GM18507 (cell line): Measurements from ENCODE around the gene DCAF12.

Experiments
- DNase-seq: peaks from one replicate; pipeline ENCODE4 v3.0.0; 2011; ENCODE audit warnings: low read depth; ENCODE audit not compliant: insufficient read length; ENCODE audit errors: extremely low spot score
- FAIRE-seq: peaks from 2 replicates; lab custom pipeline; 2011; peaks lifted over from hg19 to GRCh38; lab: Jason Lieb, UNC

The DCAF12 gene

GRCh38 chr9:34127035-34127948 lies 794 bp upstream of the DCAF12 start:
- DNase-seq = no peak
- peak; percentile 41 for FAIRE-seq

- FAIRE-seq = no peak
- no peak for DNase-seq
Measured at GRCh38 chr9:34125681-34126206, 754 bp downstream of the DCAF12 start.

- DNase-seq (no peak), FAIRE-seq (peak; percentile 64)
Measured at GRCh38 chr9:34124926-34125325, 1.6 kb downstream of the DCAF12 start.

GRCh38 chr9:34124099-34124498 lies 2.4 kb downstream of the DCAF12 start:
- DNase-seq = no peak
- no peak for FAIRE-seq

- no peak for DNase-seq
- FAIRE-seq = peak; percentile 95
Measured at GRCh38 chr9:34123682-34124081, 2.8 kb downstream of the DCAF12 start.

GRCh38 chr9:34121996-34122395 lies 4.5 kb downstream of the DCAF12 start:
- DNase-seq (no peak), FAIRE-seq (no peak)

GRCh38 chr9:34119713-34120112 lies 6.8 kb downstream of the DCAF12 start:
- no peak for FAIRE-seq
- no peak for DNase-seq

GRCh38 chr9:34114436-34114835 lies 12.1 kb downstream of the DCAF12 start:
- DNase-seq (no peak), FAIRE-seq (no peak)

- DNase-seq (no peak), FAIRE-seq (no peak)
Measured at GRCh38 chr9:34106110-34106509, 20.4 kb downstream of the DCAF12 start.

GRCh38 chr9:34102796-34103195 lies 23.7 kb downstream of the DCAF12 start:
- DNase-seq (no peak), FAIRE-seq (no peak)

GRCh38 chr9:34098307-34098706 lies 28.2 kb downstream of the DCAF12 start:
- no peak for DNase-seq
- no peak for FAIRE-seq

- FAIRE-seq (no peak), DNase-seq (no peak)
Measured at GRCh38 chr9:34097865-34098264, 28.6 kb downstream of the DCAF12 start.

GRCh38 chr9:34096751-34097150 lies 29.7 kb downstream of the DCAF12 start:
- no peak for DNase-seq
- FAIRE-seq = no peak

- FAIRE-seq (no peak), DNase-seq (no peak)
Measured at GRCh38 chr9:34093578-34093977, 32.9 kb downstream of the DCAF12 start.

- DNase-seq (no peak), FAIRE-seq (no peak)
Measured at GRCh38 chr9:34089311-34089710, 37.2 kb downstream of the DCAF12 start.

- no peak for FAIRE-seq
- no peak for DNase-seq
Measured at GRCh38 chr9:34087370-34087769, 39.1 kb downstream of the DCAF12 start.

- DNase-seq (no peak), FAIRE-seq (no peak)
Measured at GRCh38 chr9:34086864-34087263, 39.6 kb downstream of the DCAF12 start.

- FAIRE-seq (no peak), DNase-seq (no peak)
Measured at GRCh38 chr9:34085581-34086500, 40.7 kb downstream of the DCAF12 start.

GRCh38 chr9:34084562-34084961 lies 41.9 kb downstream of the DCAF12 start:
- no peak for DNase-seq
- FAIRE-seq = no peak

GRCh38 chr9:34079181-34079580 lies 47.3 kb downstream of the DCAF12 start:
- no peak for FAIRE-seq
- DNase-seq = no peak
